Fibroblast of gingiva (primary cell): ENCODE results near the gene HACD2.
A peak's percentile ranks its signal among the peaks of the same experiment; 100 is the strongest.
"Not testable (repeated sequence)": the region's sequence is repeated elsewhere in the genome, so short reads cannot be mapped to it uniquely, and the experiment has no call there.

Experiments
- DNase-seq: peaks from one replicate; pipeline ENCODE4 v3.0.0-alpha.2; 2011; ENCODE audit warnings: low read depth

The HACD2 gene

GRCh38 chr3:123524981-123525380, 59.9 kb downstream of the HACD2 start:
- DNase-seq = no peak

- DNase-seq = no peak
These were observed 61.8 kb downstream of the HACD2 start for GRCh38 chr3:123523023-123523412.

GRCh38 chr3:123522320-123523022, 62.4 kb downstream of the HACD2 start:
- DNase-seq = no peak

GRCh38 chr3:123521179-123521969, 63.5 kb downstream of the HACD2 start:
- DNase-seq = peak; percentile 6

GRCh38 chr3:123520656-123521055, 64.2 kb downstream of the HACD2 start:
- no peak for DNase-seq

GRCh38 chr3:123518892-123519485, 65.9 kb downstream of the HACD2 start:
- no peak for DNase-seq

GRCh38 chr3:123511726-123512125, 73.1 kb downstream of the HACD2 start:
- no peak for DNase-seq

- DNase-seq = no peak
These were observed 73.8 kb downstream of the HACD2 start for GRCh38 chr3:123511084-123511483.

- DNase-seq = no peak
These were observed 76.7 kb downstream of the HACD2 start for GRCh38 chr3:123508178-123508577.

- DNase-seq = no peak
These were observed 79.0 kb downstream of the HACD2 start for GRCh38 chr3:123505820-123506219.

GRCh38 chr3:123503203-123503602, 81.7 kb downstream of the HACD2 start:
- no peak for DNase-seq

GRCh38 chr3:123499322-123499721, 85.5 kb downstream of the HACD2 start:
- DNase-seq = peak; percentile 71

GRCh38 chr3:123498761-123499160, 86.1 kb downstream of the HACD2 start:
- no peak for DNase-seq

GRCh38 chr3:123493912-123494311, 90.9 kb downstream of the HACD2 start:
- no peak for DNase-seq

- no peak for DNase-seq
These were observed 92.8 kb downstream of the HACD2 start for GRCh38 chr3:123491966-123492587.

GRCh38 chr3:123489400-123490004, 95.4 kb downstream of the HACD2 start:
- DNase-seq = peak; percentile 62

- DNase-seq = no peak
These were observed 96.1 kb downstream of the HACD2 start for GRCh38 chr3:123488645-123489347.

GRCh38 chr3:123487063-123487462, 97.8 kb downstream of the HACD2 start:
- not testable (repeated sequence) for DNase-seq

GRCh38 chr3:123486460-123486859, 98.4 kb downstream of the HACD2 start:
- no peak for DNase-seq

GRCh38 chr3:123485551-123485950, 99.3 kb downstream of the HACD2 start:
- no peak for DNase-seq

- no peak for DNase-seq
These were observed 101.7 kb downstream of the HACD2 start for GRCh38 chr3:123483146-123483545.
